ENCODE data around the gene ID1. TPM values are rescaled to one million over a fixed set of nuclear protein-coding genes. Genes with fewer than 3 reads are reported as not detected.
A peak's percentile ranks its signal among the peaks of the same experiment; 100 is the strongest.
"Not testable (repeated sequence)": the region's sequence is repeated elsewhere in the genome, so short reads cannot be mapped to it uniquely, and the experiment has no call there.

The ID1 gene
- total RNA-seq, 1 donor from 2014 or later: 5.8 TPM

DNA sequence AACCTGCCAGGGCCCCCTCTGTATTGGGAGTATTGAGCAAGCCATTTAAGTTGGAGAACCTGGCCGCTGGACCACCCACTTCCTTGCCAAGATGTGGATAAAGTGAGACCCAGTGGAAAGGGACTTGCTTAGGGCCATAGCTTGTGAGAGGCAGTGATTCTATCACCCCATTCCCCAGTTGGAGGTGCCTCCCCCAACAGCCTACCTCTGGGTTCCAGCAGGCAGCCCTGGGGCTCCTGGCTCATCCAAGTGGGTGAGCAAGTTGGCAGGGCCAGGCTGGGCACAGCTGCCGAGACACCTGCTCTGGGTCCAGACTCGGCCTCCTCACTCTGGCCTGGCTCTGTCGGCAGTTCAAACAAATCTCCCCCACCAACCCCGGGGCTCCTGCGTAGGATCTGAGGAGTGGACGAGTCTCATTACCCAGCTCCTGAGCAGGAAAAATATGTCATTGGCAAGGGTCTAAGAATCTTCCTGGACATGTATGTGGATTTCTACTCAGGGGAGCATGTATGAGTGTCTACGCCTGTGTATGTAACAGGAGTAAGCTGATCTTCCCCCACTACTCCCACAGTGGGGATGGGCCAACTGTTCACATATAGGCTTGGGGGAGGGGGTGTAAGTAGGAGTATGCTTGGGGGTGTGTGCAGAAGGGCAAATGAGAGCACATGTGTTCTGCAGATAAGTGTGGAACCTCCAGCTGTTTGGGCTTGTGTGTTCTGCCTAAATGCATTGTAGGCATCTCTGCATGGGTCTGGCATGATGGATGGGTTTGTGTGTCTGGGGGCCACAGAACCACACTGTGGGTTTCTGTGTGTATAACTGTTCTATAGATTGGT is 1.9 kb downstream of the ID1 start:
- H3K4me1 Mint-ChIP-seq: peaks cover 52% of the 10 kb centered on the region
- TF ChIP-seq, protein P1, sequence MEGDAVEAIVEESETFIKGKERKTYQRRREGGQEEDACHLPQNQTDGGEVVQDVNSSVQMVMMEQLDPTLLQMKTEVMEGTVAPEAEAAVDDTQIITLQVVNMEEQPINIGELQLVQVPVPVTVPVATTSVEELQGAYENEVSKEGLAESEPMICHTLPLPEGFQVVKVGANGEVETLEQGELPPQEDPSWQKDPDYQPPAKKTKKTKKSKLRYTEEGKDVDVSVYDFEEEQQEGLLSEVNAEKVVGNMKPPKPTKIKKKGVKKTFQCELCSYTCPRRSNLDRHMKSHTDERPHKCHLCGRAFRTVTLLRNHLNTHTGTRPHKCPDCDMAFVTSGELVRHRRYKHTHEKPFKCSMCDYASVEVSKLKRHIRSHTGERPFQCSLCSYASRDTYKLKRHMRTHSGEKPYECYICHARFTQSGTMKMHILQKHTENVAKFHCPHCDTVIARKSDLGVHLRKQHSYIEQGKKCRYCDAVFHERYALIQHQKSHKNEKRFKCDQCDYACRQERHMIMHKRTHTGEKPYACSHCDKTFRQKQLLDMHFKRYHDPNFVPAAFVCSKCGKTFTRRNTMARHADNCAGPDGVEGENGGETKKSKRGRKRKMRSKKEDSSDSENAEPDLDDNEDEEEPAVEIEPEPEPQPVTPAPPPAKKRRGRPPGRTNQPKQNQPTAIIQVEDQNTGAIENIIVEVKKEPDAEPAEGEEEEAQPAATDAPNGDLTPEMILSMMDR (conservative IDR thresholded peaks at IDR 0.05): no peak
- H3K27me3 Mint-ChIP-seq (ENCODE audit: low read depth): peaks cover 67% of the 10 kb centered on the region
- no peaks in the 10 kb centered on the region for H3K9me3 Mint-ChIP-seq
- H3K4me3 Mint-ChIP-seq: peak overlapping the region; percentile 92
- H3K27ac Mint-ChIP-seq (ENCODE audit: unreplicated experiment): no peak overlapping the region
- no peak for DNase-seq (ENCODE audit: low read depth, low spot score)
- no peaks in the 10 kb centered on the region for H3K36me3 Mint-ChIP-seq (ENCODE audit: low read depth)

DNA sequence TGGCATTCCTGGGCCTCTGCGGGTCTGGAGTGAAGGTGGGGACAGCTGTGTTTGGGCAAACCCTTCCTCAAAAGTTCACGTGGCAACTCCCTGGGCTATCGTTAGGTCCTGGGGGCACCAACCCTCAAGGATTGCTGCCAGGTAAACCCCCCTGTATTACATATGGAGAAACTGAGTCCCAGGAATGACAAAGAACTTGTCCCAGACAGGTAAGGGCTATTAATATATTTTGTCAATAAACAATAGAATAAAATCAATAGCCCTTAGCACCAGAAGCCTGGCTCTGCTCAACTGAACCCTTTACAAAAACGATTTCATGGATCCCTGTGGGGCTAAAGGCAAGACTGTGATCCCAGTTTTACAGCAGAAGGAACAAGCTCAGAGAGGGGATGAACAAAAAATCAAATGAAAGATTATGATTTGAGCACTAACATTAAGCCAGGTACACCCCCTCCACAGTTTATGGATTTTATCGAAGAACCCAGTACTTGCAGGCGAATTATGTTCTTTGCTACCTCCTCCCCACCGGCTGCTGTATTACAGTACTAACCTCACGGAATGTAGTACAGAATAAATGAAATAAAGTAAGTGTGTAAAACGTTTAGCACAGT is 2.7 kb downstream of the ID1 start:
- Mint-ChIP-seq H3K36me3 (ENCODE audit: low read depth) (no peaks in the 10 kb centered on the region), H3K4me3 (peak overlapping the region; percentile 77), H3K9me3 (no peaks in the 10 kb centered on the region), H3K4me1 (peaks cover 51% of the 10 kb centered on the region), H3K27me3 (ENCODE audit: low read depth) (peaks cover 66% of the 10 kb centered on the region), H3K27ac (ENCODE audit: unreplicated experiment) (no peak overlapping the region)
- TF ChIP-seq, protein P1 (conservative IDR thresholded peaks at IDR 0.05): no peak
- DNase-seq (ENCODE audit: low read depth, low spot score): no peak

DNA sequence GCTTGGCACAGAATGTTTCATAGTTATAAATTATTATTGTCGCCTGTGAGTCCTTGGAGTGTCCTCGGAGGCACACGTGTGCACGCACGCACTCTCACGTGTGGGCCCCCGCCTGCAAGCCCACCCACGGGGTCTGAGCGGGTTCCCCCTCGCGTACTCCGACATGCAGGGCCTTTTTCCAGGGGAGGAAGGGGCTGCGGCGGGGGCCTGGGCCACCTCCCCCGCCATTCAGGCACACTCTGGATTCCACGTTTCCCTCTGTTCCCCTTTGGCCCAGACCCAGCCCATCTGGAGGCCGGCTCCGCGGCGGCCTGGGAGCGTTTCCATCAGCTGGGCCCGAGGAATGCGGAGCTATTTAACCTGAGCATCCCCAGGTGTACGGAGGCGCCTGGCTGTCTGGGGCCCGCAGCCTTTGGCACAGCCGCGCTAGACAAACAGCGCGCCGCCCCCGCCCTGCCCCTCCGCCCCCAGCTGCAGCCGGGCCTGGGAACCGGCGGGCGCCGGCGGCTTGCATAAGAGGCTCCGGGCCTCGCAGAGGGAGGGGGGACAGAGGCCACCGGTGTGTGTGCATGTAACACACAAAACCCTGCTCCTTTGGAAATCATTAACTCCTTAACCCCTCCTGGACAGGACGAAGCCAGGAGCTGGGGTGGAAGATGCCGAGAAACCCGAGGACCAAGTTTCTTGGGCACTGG is 3.3 kb downstream of the ID1 start:
- H3K36me3 Mint-ChIP-seq (ENCODE audit: low read depth): no peaks in the 10 kb centered on the region
- H3K4me1 Mint-ChIP-seq: peaks cover 52% of the 10 kb centered on the region
- peak overlapping the region; percentile 79 for H3K4me3 Mint-ChIP-seq
- TF ChIP-seq, protein P1 (conservative IDR thresholded peaks at IDR 0.05): no peak
- no peak for DNase-seq (ENCODE audit: low read depth, low spot score)
- peaks cover 67% of the 10 kb centered on the region for H3K27me3 Mint-ChIP-seq (ENCODE audit: low read depth)
- H3K9me3 Mint-ChIP-seq: no peaks in the 10 kb centered on the region
- H3K27ac Mint-ChIP-seq (ENCODE audit: unreplicated experiment): no peak overlapping the region

DNA sequence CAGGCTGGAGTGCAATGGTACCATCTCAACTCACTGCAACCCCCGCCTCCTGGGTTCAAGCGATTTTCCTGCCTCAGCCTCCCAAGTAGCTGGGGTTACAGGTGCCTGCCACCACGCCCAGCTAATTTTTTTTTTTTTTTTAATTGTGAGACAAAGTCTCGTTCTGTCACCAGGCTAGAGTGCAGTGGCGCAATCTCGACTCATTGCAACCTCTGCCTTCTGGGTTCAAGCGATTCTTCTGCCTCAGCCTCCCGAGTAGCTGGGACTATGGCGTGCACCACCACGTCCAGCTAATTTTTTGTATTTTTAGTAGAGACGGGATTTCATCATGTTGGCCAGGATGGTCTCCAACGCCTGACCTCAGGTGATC is 7.2 kb downstream of the ID1 start:
- not testable (repeated sequence) for H3K27ac Mint-ChIP-seq (ENCODE audit: unreplicated experiment)

GRCh38 chr20:31615416-31615815 is 10.3 kb downstream of the ID1 start:
- TF ChIP-seq, protein P1 (conservative IDR thresholded peaks at IDR 0.05): no peak
- Mint-ChIP-seq H3K4me3 (no peak overlapping the region), H3K9me3 (no peaks in the 10 kb centered on the region), H3K4me1 (peaks cover 5% of the 10 kb centered on the region), H3K36me3 (ENCODE audit: low read depth) (no peaks in the 10 kb centered on the region), H3K27ac (ENCODE audit: unreplicated experiment) (no peak overlapping the region), H3K27me3 (ENCODE audit: low read depth) (peaks cover 22% of the 10 kb centered on the region)
- no peak for DNase-seq (ENCODE audit: low read depth, low spot score)

More for the DNA sequence above, 7.2 kb downstream of the ID1 start:
- not testable (repeated sequence) for DNase-seq (ENCODE audit: low read depth, low spot score); H3K36me3 Mint-ChIP-seq (ENCODE audit: low read depth); H3K4me3 Mint-ChIP-seq; H3K9me3 Mint-ChIP-seq
- H3K27me3 Mint-ChIP-seq (ENCODE audit: low read depth): peaks cover 41% of the 10 kb centered on the region
- peaks cover 20% of the 10 kb centered on the region for H3K4me1 Mint-ChIP-seq
